Activated naive CD4-positive, alpha-beta T cell treated with anti-CD3 and anti-CD28 coated beads for 36 hours (primary cell): ENCODE data around the gene RPUSD3. TPM values are rescaled to one million over a fixed set of nuclear protein-coding genes. Genes with fewer than 3 reads are reported as not detected.

Source experiments
- CTCF ChIA-PET: fragments of 350-600 bp; sonication (Branson Sonifier 250); formaldehyde crosslinking; loops from one replicate; lab custom pipeline; 2021; ENCODE audit warnings: antibody characterized with exemption; lab: Charles Lee
- DNase-seq: peaks from one replicate; pipeline ENCODE4 v3.0.0-alpha.2; 2020
- H3K27ac Mint-ChIP-seq: one replicate; pipeline ENCODE4 v1.8.0; 2021; ENCODE audit warnings: mild to moderate bottlenecking, mixed read lengths
- H3K27me3 Mint-ChIP-seq: one replicate; pipeline ENCODE4 v1.8.0; 2021; ENCODE audit warnings: low read depth, mixed read lengths
- H3K36me3 Mint-ChIP-seq: one replicate; pipeline ENCODE4 v1.8.0; 2021; ENCODE audit warnings: low read depth, mixed read lengths
- H3K4me1 Mint-ChIP-seq: one replicate; pipeline ENCODE4 v1.8.0; 2021; ENCODE audit warnings: low read depth, mixed read lengths
- H3K4me3 Mint-ChIP-seq: one replicate; pipeline ENCODE4 v1.8.0; 2021; ENCODE audit warnings: mild to moderate bottlenecking, moderate library complexity, mixed read lengths
- H3K9me3 Mint-ChIP-seq: one replicate; pipeline ENCODE4 v1.8.0; 2021; ENCODE audit warnings: mixed read lengths
- intact Hi-C: fragments of 100-400 bp; cut with micrococcal nuclease; formaldehyde crosslinking; loops from one replicate; pipeline ENCODE4 v1.15.1; 2023
- total RNA-seq, 2 experiments: library from RNA; stranded (reverse); gene quantifications; one replicate each; pipeline ENCODE4 v1.2.3, GENCODE V29; 2021

Gene RPUSD3
- total RNA-seq, 2 experiments from 2014 or later = 82.0 to 83.7 TPM

DNA sequence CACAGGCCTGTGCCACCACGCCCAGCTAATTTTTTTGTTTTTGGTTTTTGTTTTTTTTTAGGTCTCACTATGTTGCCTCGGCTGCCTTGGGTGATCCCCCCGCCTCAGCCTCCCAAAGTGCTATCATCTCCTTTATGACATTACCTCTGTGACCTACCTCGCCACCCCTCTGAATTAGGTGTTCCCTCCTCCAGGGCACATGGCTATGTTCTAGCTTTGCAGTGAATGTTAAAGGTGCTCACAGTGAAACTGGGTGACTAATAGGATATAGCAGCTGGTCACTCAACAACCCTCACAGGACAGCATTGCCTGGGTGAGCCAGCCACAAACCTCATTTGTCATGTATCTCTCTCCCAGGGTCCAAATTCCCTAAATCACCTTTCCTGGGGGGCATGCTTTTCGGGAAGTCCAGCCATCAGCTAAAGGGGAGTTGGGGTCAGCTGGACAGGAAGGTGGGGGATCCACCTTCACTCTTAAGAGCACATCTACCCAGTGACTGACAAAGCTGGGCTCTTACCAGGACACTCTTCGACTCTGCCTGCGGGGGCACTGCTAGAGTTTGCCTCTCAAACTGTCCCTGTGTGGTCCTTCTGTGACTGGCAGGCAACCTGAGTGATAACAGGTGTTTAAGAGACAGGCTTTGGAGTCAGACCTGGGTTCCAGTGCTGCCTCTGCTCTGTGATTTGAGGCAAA, 35.3 kb downstream of the RPUSD3 start:
- no peak overlapping the region for H3K4me3 Mint-ChIP-seq
- intact Hi-C loops = loop anchor here (1.0 to 10.0 kb wide), 6 partner anchors 15 to 304 kb away; partner anchors contain the start of genes ARPC4 and BRPF1
- CTCF ChIA-PET = interaction anchor here (0.6 to 2.5 kb wide), 7 partner anchors 11 to 415 kb away, joined by 3 to 8 read pairs (median 4); no protein-coding TSS in a partner anchor
- H3K9me3 Mint-ChIP-seq = no peaks in the 10 kb centered on the region
- H3K27me3 Mint-ChIP-seq = no peaks in the 10 kb centered on the region
- H3K27ac Mint-ChIP-seq = peak overlapping the region; percentile 92
- peaks cover 34% of the 10 kb centered on the region for H3K36me3 Mint-ChIP-seq
- H3K4me1 Mint-ChIP-seq = peaks cover 32% of the 10 kb centered on the region
- peak; percentile 64 for DNase-seq

DNA sequence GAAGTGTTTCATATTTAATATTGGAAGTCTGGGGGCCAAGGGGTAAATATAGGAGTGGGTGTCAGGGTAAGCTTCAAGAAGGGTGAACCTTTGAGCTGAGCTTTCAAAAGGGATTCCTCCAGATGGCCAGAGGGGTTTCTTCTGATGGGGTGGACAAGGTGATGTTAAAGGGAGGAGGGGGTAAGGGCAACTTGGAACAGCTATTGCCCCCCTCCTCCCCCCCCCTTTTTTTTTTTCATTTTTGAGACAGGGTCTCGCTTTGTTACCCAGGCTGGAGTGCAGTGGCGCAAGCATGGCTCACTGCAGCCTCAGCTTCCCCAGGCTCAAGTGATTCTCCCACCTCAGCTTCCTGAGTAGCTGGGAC, 35.8 kb downstream of the RPUSD3 start:
- Mint-ChIP-seq H3K36me3 (peaks cover 35% of the 10 kb centered on the region), H3K4me1 (peaks cover 35% of the 10 kb centered on the region), H3K9me3 (no peaks in the 10 kb centered on the region), H3K27ac (peak overlapping the region; percentile 70), H3K27me3 (no peaks in the 10 kb centered on the region), H3K4me3 (no peak overlapping the region)
- CTCF ChIA-PET = interaction anchor here (0.6 to 2.5 kb wide), 7 partner anchors 12 to 415 kb away, joined by 3 to 8 read pairs (median 5); no protein-coding TSS in a partner anchor
- intact Hi-C loops = loop anchor here (1.0 to 10.0 kb wide), 2 partner anchors 15 to 303 kb away; partner anchors contain the start of gene ARPC4
- no peak for DNase-seq

DNA sequence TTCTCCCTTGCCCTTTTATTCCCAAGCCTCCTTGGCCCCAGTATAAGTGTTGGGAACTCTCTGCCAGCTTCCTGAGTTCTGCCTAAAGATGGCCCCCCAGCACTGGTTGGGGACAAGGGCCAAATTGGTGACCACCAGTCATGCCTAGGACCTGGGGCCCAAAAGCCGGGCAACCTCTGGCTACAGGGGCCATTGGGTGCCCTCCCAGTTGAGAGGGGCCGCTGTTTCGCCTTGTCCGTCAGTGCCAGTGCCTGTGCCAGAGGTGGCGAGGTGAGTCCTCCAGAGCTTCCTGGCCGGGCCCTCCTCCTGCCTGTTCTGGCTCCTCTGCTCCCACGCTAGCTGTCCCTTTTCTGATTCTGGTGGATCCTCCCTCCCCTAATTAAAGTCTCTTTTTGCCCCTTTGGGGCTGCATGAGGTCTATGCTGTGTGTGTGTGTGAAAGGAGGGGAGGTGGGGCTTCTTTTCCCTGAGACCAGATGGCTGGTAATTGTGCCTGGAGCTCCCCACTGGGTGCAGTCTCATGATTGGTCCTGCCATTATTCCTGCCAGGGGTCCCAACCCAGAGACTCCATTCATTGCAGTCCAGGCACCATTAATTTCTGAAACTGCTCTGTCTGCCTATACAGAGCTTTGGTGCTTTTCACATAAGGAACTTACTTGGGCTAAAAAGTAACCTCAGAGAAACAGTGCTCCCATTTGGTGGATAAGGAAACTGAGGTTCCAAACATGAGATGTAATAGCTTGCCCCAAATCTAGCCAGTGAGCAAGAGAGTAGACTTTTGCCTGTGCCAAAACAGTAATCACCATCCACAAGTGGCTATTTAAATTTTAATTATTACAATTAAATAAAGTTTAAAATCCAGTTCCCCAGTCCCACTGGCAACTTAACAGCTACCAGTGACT, 36.9 kb downstream of the RPUSD3 start:
- Mint-ChIP-seq H3K4me3 (no peak overlapping the region), H3K27ac (peak overlapping the region; percentile 57), H3K27me3 (no peaks in the 10 kb centered on the region), H3K4me1 (peaks cover 35% of the 10 kb centered on the region), H3K9me3 (no peaks in the 10 kb centered on the region), H3K36me3 (peaks cover 38% of the 10 kb centered on the region)
- intact Hi-C loops = loop anchor here (10.0 kb wide), 1 partner anchor 302 kb away; no protein-coding TSS in a partner anchor
- CTCF ChIA-PET = interaction anchor here (0.7 to 2.5 kb wide), 5 partner anchors 20 to 187 kb away, joined by 3 to 7 read pairs (median 3); no protein-coding TSS in a partner anchor
- DNase-seq = no peak

DNA sequence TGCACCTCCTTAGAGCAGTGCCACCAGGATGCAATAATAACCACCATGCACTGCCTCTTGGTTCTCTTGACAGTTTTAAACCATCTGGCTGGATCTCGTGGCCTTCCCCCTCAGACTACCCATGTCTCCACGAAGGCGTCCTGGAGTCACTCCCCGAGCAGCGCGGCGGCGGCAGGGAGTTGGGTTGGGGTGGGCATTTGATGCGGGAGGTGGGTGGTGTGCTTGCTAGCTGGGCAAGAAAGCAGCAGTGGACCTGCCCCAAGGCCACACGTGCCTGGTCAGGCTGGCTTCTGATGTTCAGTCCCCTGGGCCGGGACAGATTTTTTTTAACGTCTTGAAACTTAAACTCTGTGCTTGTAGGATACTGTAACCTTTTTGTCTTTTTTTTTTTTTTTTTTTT, 37.7 kb downstream of the RPUSD3 start:
- H3K4me3 Mint-ChIP-seq = no peak overlapping the region
- H3K27ac Mint-ChIP-seq = no peak overlapping the region
- intact Hi-C loops = loop anchor here (10.0 kb wide), 1 partner anchor 301 kb away; no protein-coding TSS in a partner anchor
- H3K4me1 Mint-ChIP-seq = peaks cover 32% of the 10 kb centered on the region
- no peaks in the 10 kb centered on the region for H3K9me3 Mint-ChIP-seq
- CTCF ChIA-PET = no interaction called here
- no peak for DNase-seq
- no peaks in the 10 kb centered on the region for H3K27me3 Mint-ChIP-seq
- peaks cover 39% of the 10 kb centered on the region for H3K36me3 Mint-ChIP-seq

DNA sequence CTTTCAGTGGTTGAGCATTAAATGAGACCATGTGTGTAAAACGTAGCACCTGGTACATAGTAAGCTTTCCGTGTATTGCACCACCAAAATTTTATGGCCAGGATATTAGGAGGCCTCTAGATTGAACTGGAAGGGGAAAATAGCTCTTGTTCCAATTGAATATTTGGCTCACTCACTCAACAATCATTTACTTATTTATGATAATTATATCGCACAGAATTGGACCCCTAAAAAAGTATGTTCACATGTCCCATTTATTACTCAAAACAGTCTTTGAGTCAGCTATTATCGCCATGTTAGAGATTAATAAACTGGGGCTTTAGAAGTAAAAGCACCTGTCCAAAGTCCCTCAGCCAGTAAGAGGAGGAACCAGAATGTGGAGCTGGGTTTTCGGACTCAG, 38.8 kb downstream of the RPUSD3 start:
- CTCF ChIA-PET = interaction anchor here (0.5 to 1.0 kb wide), 3 partner anchors 16 to 77 kb away, joined by 3 to 4 read pairs (median 4); no protein-coding TSS in a partner anchor
- Mint-ChIP-seq H3K36me3 (peaks cover 47% of the 10 kb centered on the region), H3K27me3 (no peaks in the 10 kb centered on the region), H3K9me3 (no peaks in the 10 kb centered on the region), H3K4me3 (no peak overlapping the region), H3K27ac (no peak overlapping the region), H3K4me1 (peaks cover 25% of the 10 kb centered on the region)
- intact Hi-C loops = loop anchor here (10.0 kb wide), 1 partner anchor 300 kb away; no protein-coding TSS in a partner anchor
- DNase-seq = no peak

GRCh38 chr3:9803494-9803893, 40.3 kb downstream of the RPUSD3 start:
- H3K4me3 Mint-ChIP-seq = no peak overlapping the region
- H3K27me3 Mint-ChIP-seq = no peaks in the 10 kb centered on the region
- CTCF ChIA-PET = no interaction called here
- H3K36me3 Mint-ChIP-seq = peaks cover 46% of the 10 kb centered on the region
- H3K4me1 Mint-ChIP-seq = peaks cover 12% of the 10 kb centered on the region
- peak overlapping the region; percentile 72 for H3K27ac Mint-ChIP-seq
- DNase-seq = no peak
- H3K9me3 Mint-ChIP-seq = no peaks in the 10 kb centered on the region
- intact Hi-C loops = loop anchor here (10.0 kb wide), 1 partner anchor 299 kb away; no protein-coding TSS in a partner anchor

DNA sequence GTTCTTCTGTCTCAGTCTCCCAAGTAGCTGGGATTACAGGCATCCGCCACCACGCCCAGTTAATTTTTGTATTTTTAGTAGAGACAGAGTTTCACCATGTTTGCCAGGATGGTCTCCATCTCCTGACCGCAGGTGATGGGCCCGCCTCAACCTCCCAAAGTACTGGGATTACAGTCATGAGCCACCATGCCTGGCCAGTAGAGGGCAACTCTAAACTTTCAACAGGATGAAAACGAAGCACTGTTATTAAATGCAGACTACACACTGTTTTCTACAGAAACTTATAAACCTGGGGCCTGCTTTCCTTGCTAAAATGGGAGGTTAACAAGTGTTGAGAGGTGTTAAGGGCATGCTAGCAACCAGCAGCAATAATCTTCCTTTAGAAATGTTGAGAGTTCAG, 43.3 kb downstream of the RPUSD3 start:
- intact Hi-C loops = loop anchor here (10.0 kb wide), 1 partner anchor 296 kb away; no protein-coding TSS in a partner anchor
- Mint-ChIP-seq H3K36me3 (peaks cover 55% of the 10 kb centered on the region), H3K4me3 (no peak overlapping the region), H3K27me3 (no peaks in the 10 kb centered on the region), H3K27ac (peak overlapping the region; percentile 41), H3K9me3 (no peaks in the 10 kb centered on the region), H3K4me1 (peaks cover 19% of the 10 kb centered on the region)
- peak; percentile 22 for DNase-seq
- CTCF ChIA-PET = no interaction called here

DNA sequence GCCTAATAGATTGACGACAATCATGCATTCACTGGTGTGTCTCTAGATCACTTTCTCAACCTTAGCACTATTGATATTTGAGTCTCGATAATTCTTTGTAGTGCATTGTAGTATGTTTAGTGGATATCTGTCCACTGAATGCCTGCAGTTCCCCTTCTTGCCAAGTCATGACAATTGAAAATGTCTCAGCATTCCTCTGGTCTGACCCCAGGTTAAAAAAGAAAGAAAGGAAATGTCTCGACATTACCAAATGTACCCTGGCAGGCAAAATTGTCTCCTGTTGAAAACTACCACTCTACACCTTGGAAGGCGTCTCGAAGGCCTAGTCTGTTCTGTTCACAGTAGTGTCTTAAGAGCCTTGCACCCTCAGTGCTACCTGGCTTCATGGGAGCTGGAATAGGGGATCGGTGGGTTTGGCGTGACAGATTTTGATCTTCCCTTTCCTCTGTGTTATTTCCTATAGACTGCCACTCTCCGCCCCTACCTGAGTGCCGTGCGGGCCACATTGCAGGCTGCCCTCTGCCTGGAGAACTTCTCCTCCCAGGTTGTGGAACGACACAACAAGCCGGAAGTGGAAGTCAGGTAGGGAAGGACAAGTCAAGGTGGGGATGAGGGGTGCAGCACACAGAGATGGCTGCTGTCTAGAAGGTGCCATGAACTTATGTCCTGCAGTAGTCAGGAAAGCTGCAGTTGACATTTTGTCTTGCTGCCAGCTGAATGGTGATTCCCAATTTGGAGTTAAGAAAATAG, 46.4 kb downstream of the RPUSD3 start:
- CTCF ChIA-PET = no interaction called here
- intact Hi-C loops = no loop called here
- peaks cover 31% of the 10 kb centered on the region for H3K4me1 Mint-ChIP-seq
- DNase-seq = no peak
- H3K27ac Mint-ChIP-seq = peak overlapping the region; percentile 41
- H3K36me3 Mint-ChIP-seq = peaks cover 39% of the 10 kb centered on the region
- no peaks in the 10 kb centered on the region for H3K9me3 Mint-ChIP-seq
- H3K4me3 Mint-ChIP-seq = no peak overlapping the region
- no peaks in the 10 kb centered on the region for H3K27me3 Mint-ChIP-seq

DNA sequence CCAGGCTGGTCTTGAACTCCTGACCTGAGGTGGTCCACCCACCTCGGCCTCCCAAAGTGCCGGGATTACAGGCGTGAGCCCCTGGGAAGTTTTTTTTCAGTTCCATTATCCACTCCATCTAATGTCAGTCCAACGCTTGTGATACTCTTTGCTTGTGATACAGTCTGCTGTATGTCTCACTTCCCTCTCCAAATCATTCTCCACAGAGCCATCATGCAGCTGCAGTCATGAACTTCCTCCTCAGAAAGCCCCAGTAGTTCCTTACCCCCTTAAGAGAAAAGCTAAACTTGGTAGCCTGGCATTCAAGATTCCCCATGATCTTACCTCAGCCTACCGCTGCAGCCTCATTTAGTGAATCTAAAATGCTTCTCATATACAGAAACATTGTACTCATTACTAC, 48.6 kb downstream of the RPUSD3 start:
- H3K36me3 Mint-ChIP-seq = peaks cover 36% of the 10 kb centered on the region

GRCh38 chr3:9794400-9794799, 49.4 kb downstream of the RPUSD3 start:
- Mint-ChIP-seq H3K36me3 (peaks cover 34% of the 10 kb centered on the region), H3K4me3 (peak overlapping the region; percentile 94), H3K9me3 (no peaks in the 10 kb centered on the region), H3K4me1 (peaks cover 55% of the 10 kb centered on the region), H3K27me3 (no peaks in the 10 kb centered on the region), H3K27ac (peak overlapping the region; percentile 50)
- intact Hi-C loops = loop anchor here (5.0 kb wide), 1 partner anchor 233 kb away; the partner anchor contains the start of gene FANCD2
- DNase-seq = no peak
- CTCF ChIA-PET = interaction anchor here (0.6 kb wide), 1 partner anchor 8 kb away, joined by 4 read pairs; no protein-coding TSS in a partner anchor

More for the DNA sequence above, 48.6 kb downstream of the RPUSD3 start:
- CTCF ChIA-PET = interaction anchor here (0.8 kb wide), 1 partner anchor 19 kb away, joined by 3 read pairs; no protein-coding TSS in a partner anchor
- DNase-seq = no peak
- Mint-ChIP-seq H3K9me3 (no peaks in the 10 kb centered on the region), H3K4me1 (peaks cover 48% of the 10 kb centered on the region), H3K4me3 (peak overlapping the region; percentile 5), H3K27me3 (no peaks in the 10 kb centered on the region), H3K27ac (peak overlapping the region; percentile 8)
- intact Hi-C loops = no loop called here

DNA sequence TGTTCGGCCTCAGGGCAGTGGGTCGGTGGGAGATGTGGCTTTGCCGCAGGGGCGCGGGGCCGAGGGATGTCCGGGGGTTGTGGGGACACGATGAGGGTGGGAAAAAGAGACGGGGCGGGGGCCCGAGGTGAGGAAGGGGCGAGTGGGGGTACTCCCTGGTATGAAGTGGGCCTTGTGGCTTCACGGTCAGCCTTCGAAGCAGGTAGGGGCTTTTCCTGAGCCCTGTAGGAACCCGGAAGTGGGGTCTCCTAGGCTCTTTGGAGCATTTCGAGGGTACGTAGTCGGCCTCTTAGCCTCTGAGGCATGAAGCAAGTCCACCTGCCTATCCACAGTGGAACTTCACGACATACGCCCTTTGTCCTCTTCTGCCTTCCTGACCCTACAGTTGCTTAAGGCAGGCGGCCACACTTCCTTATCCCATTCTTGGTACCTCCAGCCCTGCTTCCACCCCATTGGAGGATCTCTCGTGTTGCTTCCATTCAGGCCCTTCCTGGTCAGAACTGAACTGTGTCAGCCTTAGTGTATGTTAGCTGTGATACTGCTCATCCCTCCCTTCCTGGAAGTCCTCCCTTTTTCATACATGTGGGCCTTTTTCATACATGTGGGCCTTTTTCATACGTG, 50.5 kb downstream of the RPUSD3 start:
- H3K27ac Mint-ChIP-seq = peak overlapping the region; percentile 100

More for the DNA sequence above, 50.5 kb downstream of the RPUSD3 start:
- no peaks in the 10 kb centered on the region for H3K27me3 Mint-ChIP-seq
- H3K9me3 Mint-ChIP-seq = no peaks in the 10 kb centered on the region
- DNase-seq = peak; percentile 53
- H3K4me1 Mint-ChIP-seq = peaks cover 64% of the 10 kb centered on the region
- H3K36me3 Mint-ChIP-seq = peaks cover 37% of the 10 kb centered on the region
- CTCF ChIA-PET = interaction anchor here (0.6 to 1.4 kb wide), 3 partner anchors 12 to 402 kb away, joined by 3 to 6 read pairs (median 4); no protein-coding TSS in a partner anchor
- H3K4me3 Mint-ChIP-seq = peak overlapping the region; percentile 94
- intact Hi-C loops = loop anchor here (1.0 to 5.0 kb wide), 5 partner anchors 15 to 430 kb away; partner anchors contain the start of genes FANCD2 and THUMPD3
